GM21528 (cell line): Measurements from ENCODE around the gene MOK.
"Not testable (repeated sequence)": the region's sequence is repeated elsewhere in the genome, so short reads cannot be mapped to it uniquely, and the experiment has no call there.

Source experiments
- ATAC-seq: cut with Tn5 transposase; IDR thresholded peaks from one replicate; pipeline ENCODE4 v1.9.1; 2021; ENCODE audit warnings: mild to moderate bottlenecking, moderate library complexity; ENCODE audit not compliant: unreplicated experiment, low FRiP score

MOK gene

GRCh38 chr14:102250636-102251035, 54.3 kb downstream of the MOK start:
- no peak for ATAC-seq

GRCh38 chr14:102249981-102250380, 55.0 kb downstream of the MOK start:
- ATAC-seq = no peak

DNA sequence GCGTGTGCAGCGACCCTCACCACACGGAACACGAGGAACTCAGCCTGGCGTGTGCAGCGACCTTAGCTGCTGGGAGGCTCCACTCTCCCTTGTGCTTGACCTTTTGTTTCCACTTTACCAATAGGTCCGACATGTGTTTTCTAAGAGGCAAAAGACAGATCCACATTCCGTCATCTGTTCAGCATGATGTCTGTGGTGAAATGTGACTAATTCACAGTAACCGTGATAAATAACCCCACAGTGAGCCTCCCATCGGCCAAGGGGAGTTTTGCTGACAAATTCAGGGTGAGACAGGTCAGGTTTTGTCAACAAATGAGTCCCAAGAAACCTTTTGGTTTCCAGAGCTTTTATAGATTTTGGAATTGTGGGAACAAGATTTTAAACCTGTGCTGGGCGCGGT, 55.9 kb downstream of the MOK start:
- ATAC-seq = no peak

- ATAC-seq = no peak
Measured at GRCh38 chr14:102248121-102248520, 56.8 kb downstream of the MOK start.

- no peak for ATAC-seq
Measured at GRCh38 chr14:102246071-102246470, 58.9 kb downstream of the MOK start.

DNA sequence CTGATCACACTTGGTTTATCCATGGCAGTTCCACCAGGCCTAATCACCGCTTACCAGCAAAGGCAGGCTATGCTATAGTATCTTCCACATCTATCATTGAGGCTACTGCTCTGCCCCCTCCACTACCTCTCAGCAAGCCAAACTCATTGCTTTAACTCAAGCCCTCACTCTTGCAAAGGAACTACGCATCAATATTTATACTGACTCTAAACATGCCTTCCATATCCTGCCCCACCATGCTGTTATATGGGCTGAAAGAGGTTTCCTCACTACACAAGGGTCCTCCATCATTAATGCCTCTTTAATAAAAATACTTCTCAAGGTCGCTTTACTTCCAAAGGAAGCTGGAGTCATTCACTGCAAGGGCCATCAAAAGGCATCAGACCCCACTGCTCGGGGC, 61.2 kb downstream of the MOK start:
- ATAC-seq = not testable (repeated sequence)

- ATAC-seq = no peak
Measured at GRCh38 chr14:102241147-102241546, 63.8 kb downstream of the MOK start.

DNA sequence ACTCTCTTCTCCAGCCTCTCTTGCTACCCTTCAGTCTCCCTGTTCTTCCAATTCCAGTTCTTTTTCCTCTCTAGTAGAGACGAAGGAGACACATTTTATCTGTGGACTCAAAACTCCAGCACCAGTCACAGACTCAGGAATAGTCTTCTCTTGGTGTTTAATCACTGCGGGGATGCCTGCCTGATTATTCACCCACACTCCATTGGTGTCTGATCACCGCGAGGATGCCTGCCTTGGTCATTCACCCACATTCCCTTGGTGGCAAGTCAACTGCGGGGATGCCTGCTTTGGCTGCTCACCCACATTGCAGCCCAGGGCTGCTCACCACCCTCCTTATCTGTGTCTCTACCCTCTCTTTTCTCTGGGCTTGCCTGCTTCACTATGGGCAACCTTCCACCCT, 64.5 kb downstream of the MOK start:
- not testable (repeated sequence) for ATAC-seq

DNA sequence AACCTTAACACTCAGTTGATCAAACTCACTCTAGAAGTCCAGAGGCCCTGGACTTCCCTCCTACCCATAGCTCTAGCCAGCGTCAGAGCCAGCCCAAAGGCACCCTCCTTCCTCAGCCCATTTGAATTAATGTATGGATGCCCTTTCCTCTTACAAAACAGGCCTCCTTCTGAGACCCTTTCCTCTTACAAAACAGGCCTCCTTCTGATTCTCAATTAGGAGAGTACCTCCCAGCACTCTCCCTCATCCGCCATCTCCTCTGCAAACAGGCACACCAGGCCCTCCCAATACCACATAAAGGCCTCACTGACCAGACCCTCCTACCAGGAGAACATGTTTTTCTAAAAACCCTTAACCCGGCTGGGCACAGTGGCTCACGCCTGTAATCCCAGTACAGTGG, 65.7 kb downstream of the MOK start:
- ATAC-seq = no peak

GRCh38 chr14:102238766-102239165, 66.2 kb downstream of the MOK start:
- no peak for ATAC-seq

GRCh38 chr14:102238131-102238530, 66.8 kb downstream of the MOK start:
- ATAC-seq = no peak

- no peak for ATAC-seq
Measured at GRCh38 chr14:102236026-102236425, 68.9 kb downstream of the MOK start.

GRCh38 chr14:102235275-102235897, 69.6 kb downstream of the MOK start:
- ATAC-seq = no peak

GRCh38 chr14:102234331-102235264, 70.4 kb downstream of the MOK start:
- ATAC-seq = no peak

- no peak for ATAC-seq
Measured at GRCh38 chr14:102233081-102233480, 71.9 kb downstream of the MOK start.

- no peak for ATAC-seq
Measured at GRCh38 chr14:102232348-102232625, 72.7 kb downstream of the MOK start.

GRCh38 chr14:102231476-102232347, 73.3 kb downstream of the MOK start:
- no peak for ATAC-seq

DNA sequence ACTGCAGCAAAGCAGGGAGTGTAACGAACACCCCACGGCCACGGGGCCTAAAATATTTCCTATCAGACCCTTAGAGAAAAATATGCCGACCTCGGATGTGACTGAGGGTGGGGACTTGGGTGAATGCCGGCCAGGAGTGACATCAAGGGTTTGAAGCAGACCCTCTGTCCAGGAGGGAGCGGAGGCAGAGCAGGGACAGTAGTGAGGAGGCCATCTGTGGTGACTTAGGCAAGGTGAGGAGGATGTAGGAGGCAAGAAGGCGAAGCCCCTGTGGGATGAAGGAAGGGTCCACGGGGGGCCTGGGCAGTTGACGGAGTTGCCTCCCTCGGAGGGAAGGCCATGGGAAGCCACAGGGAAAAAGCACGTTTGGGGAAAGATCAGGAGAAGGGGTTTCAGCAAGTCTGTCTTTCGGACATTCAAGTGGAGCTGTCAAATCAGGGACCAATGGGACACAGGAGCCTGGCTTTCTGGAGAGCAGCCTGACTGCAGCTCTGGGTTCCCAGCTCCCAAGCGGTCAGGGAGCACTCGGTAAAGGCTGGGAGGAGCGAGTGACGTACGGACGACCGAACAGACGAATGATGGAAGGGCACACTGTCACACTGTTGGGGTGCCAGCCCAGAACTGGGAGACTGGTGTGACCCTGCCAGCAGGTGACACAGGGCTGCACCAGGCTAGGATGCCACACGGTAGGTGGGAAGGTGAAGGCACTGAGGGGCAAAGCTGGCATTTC, 74.3 kb downstream of the MOK start:
- ATAC-seq = no peak

GRCh38 chr14:102229739-102230092, 75.2 kb downstream of the MOK start:
- ATAC-seq = no peak

- no peak for ATAC-seq
Measured at GRCh38 chr14:102229071-102229738, 75.8 kb downstream of the MOK start.
